Stimulated activated CD4-positive, alpha-beta T cell treated with anti-CD3 and anti-CD28 coated beads, TNF-alpha, amount 100 ng/mL, for 24 hours (primary cell): Measurements from ENCODE around the gene SPOCK3.
"Not testable (repeated sequence)": the region's sequence is repeated elsewhere in the genome, so short reads cannot be mapped to it uniquely, and the experiment has no call there.

ENCODE experiments used
- DNase-seq, 3 experiments: peaks; one replicate each; pipeline ENCODE4 v3.0.0-alpha.2; 2020; ENCODE audit warnings: low read depth in 3 of 3

The SPOCK3 gene

GRCh38 chr4:167234316-167234881 is at the start of gene SPOCK3:
TSS of gene SPOCK3 (minus strand) at chr4:167234494.
- DNase-seq = no peak

- DNase-seq = no peak
Observed at GRCh38 chr4:167282171-167282864, 48.0 kb upstream of the SPOCK3 start.

- DNase-seq = not testable (repeated sequence)
Observed at GRCh38 chr4:167281545-167281944, 47.3 kb upstream of the SPOCK3 start.

GRCh38 chr4:167274351-167274750 is 40.1 kb upstream of the SPOCK3 start:
- no peak for DNase-seq

GRCh38 chr4:167265231-167265630 is 30.9 kb upstream of the SPOCK3 start:
- no peak for DNase-seq

- no peak for DNase-seq
Observed at GRCh38 chr4:167248271-167248670, 14.0 kb upstream of the SPOCK3 start.

- no peak for DNase-seq
Observed at GRCh38 chr4:167239627-167240026, 5.3 kb upstream of the SPOCK3 start.

GRCh38 chr4:167238226-167238625 is 3.9 kb upstream of the SPOCK3 start:
- DNase-seq = no peak

- DNase-seq = no peak
Observed at GRCh38 chr4:167233685-167234315, 494 bp downstream of the SPOCK3 start.

- no peak for DNase-seq
Observed at GRCh38 chr4:167232805-167233684, 1.2 kb downstream of the SPOCK3 start.

GRCh38 chr4:167230744-167231143 is 3.5 kb downstream of the SPOCK3 start:
- DNase-seq = no peak

- no peak for DNase-seq
Observed at GRCh38 chr4:167222099-167222498, 12.2 kb downstream of the SPOCK3 start.

- DNase-seq = no peak
Observed at GRCh38 chr4:167221084-167221483, 13.2 kb downstream of the SPOCK3 start.

- no peak for DNase-seq
Observed at GRCh38 chr4:167218022-167218608, 16.2 kb downstream of the SPOCK3 start.

GRCh38 chr4:167216783-167217182 is 17.5 kb downstream of the SPOCK3 start:
- no peak for DNase-seq

- no peak for DNase-seq
Observed at GRCh38 chr4:167210166-167210565, 24.1 kb downstream of the SPOCK3 start.

GRCh38 chr4:167196344-167197012 is 37.8 kb downstream of the SPOCK3 start:
- no peak for DNase-seq

- no peak for DNase-seq
Observed at GRCh38 chr4:167190379-167190778, 43.9 kb downstream of the SPOCK3 start.

GRCh38 chr4:167185465-167185864 is 48.8 kb downstream of the SPOCK3 start:
- no peak for DNase-seq

- DNase-seq = no peak
Observed at GRCh38 chr4:167183036-167183435, 51.3 kb downstream of the SPOCK3 start.

GRCh38 chr4:167177925-167178324 is 56.4 kb downstream of the SPOCK3 start:
- DNase-seq = no peak
